Activated CD8-positive, alpha-beta memory T cell treated with anti-CD3 and anti-CD28 coated beads for 4 hours (primary cell): ENCODE data around the gene SLC22A17.

Source experiments
- DNase-seq, 2 donors: peaks; one replicate each; pipeline ENCODE4 v3.0.0-alpha.2; 2020; ENCODE audit warnings: low read depth in 2 of 2

Gene SLC22A17

GRCh38 chr14:23381871-23382270 lies 29.2 kb upstream of the SLC22A17 start:
- DNase-seq: no peak

GRCh38 chr14:23380976-23381375 lies 28.3 kb upstream of the SLC22A17 start:
- no peak for DNase-seq

- no peak for DNase-seq
Measured at GRCh38 chr14:23380197-23380914, 27.7 kb upstream of the SLC22A17 start.

- peak; percentile 29 to 30 for DNase-seq
Measured at GRCh38 chr14:23379366-23380196, 26.9 kb upstream of the SLC22A17 start.

- no peak for DNase-seq
Measured at GRCh38 chr14:23378612-23379220, 26.0 kb upstream of the SLC22A17 start.

- no peak for DNase-seq
Measured at GRCh38 chr14:23377573-23378563, 25.2 kb upstream of the SLC22A17 start.

GRCh38 chr14:23377198-23377550 lies 24.5 kb upstream of the SLC22A17 start:
- no peak for DNase-seq

GRCh38 chr14:23376482-23377197 lies 24.0 kb upstream of the SLC22A17 start, which contains the start of gene CMTM5:
Gene CMTM5, plus strand, starts transcription at chr14:23377046. Its CDS starts 206 bp downstream, at chr14:23377252.
- DNase-seq: no peak

GRCh38 chr14:23375527-23376251 lies 23.0 kb upstream of the SLC22A17 start:
- no peak for DNase-seq

GRCh38 chr14:23373041-23373440 lies 20.4 kb upstream of the SLC22A17 start:
- DNase-seq: no peak

GRCh38 chr14:23372509-23372908 lies 19.8 kb upstream of the SLC22A17 start, which contains the start of gene IL25:
Gene IL25, plus strand, starts transcription at chr14:23372809.
- no peak for DNase-seq

- no peak for DNase-seq
Measured at GRCh38 chr14:23371865-23372264, 19.2 kb upstream of the SLC22A17 start.

- no peak for DNase-seq
Measured at GRCh38 chr14:23370221-23370620, 17.5 kb upstream of the SLC22A17 start.

GRCh38 chr14:23366426-23366921 lies 13.8 kb upstream of the SLC22A17 start:
- DNase-seq: no peak

GRCh38 chr14:23365732-23366425 lies 13.2 kb upstream of the SLC22A17 start:
- DNase-seq: no peak

GRCh38 chr14:23365036-23365731 lies 12.5 kb upstream of the SLC22A17 start, which contains the start of gene EFS:
Gene EFS, minus strand, starts transcription at chr14:23365172. Its CDS starts 147 bp downstream, at chr14:23365025.
- DNase-seq: no peak

GRCh38 chr14:23364164-23365035 lies 11.7 kb upstream of the SLC22A17 start:
- no peak for DNase-seq
